ENCODE data around the gene PTPN23.

The PTPN23 gene

DNA sequence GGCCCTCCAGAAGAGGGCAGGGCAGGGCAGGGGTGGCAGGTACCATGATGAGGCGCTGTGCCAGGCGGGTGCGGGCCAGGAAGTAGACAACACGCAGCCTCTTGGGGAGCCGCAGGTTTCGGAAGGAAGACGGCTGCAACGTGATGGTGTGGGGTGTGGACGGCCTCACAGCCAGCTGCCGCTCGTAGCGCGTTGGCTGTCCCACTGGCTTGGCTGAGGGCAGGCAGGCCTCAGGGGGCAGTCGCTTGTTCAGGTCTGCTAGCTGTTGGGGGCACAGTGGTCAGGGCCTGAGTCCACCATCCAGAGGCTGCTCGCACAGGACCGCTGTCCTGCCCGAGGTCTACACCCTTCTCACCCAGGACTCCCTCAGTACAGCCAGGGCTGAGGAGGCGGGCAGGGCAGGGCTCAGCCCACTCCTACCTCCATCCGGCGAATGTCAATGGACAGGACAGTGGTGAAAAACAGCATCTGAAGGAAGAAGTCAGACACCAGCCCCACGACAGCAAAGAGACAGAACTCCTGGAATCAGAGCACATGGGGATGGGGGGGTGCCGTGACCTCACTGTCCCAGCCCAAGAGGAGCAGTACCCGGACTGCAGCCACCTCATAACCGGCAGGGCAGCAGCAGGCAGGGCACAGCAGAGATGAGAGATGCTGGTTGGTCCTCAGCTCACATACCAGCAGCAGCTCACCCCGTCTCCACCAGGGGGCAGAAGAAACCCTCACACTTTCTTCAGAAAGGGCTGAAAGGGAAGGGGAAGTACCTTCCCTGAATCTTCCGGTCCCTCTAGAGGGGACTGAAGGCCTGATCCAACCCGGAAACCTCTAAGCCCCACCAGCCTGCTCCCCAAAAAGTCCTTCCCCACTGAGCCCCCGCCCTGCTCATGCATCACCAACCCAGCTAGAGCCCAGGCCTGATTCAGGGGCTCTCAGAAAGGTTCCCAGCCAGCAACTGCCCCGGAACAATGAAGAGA lies 40.0 kb downstream of the PTPN23 start:
- peak; percentile 94 for DNase-seq

DNA sequence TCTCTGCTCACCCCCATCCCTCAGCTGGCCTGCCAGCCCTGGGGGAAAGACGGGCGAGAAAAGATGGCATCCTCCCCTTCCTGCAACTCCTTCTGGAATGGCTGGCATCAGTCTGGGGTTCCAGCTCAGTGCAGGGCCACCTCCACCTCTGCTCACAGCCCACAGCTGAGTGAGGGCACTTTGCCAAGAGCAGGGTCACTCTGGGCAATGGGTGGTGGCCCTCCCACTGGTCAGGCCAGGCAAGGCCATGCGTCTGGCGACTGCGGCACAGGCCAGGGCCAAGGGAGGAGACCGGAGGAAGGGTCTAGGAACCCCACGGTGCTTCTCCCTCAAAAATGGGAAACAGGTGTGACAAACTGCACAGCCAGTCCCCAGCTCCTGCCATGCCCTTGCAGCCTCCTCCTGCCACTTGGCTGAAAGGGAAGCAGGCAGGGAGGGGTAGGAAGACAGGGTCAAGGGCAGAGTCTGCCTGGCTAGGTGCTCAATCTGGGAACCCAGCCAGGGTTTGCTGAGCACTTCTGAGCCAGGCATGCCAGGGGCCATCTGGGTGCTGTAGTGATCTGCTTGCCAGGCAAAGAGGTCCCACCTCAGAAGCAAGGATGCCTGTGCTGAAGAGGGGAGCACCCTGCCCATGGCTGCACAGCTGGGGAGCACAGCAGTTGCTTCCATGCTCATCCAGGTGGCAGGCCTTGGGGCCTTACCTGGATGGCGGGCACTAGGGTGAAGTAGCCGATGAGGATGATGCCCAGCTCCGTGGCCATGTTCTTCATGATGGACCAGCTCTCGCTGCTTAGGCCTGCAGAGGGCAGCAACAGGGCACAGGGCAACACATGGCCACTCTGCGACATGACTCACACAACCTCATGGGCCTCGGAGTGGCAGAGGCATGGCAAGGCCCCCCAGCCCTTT lies 41.2 kb downstream of the PTPN23 start:
- peak; percentile 74 for DNase-seq

DNA sequence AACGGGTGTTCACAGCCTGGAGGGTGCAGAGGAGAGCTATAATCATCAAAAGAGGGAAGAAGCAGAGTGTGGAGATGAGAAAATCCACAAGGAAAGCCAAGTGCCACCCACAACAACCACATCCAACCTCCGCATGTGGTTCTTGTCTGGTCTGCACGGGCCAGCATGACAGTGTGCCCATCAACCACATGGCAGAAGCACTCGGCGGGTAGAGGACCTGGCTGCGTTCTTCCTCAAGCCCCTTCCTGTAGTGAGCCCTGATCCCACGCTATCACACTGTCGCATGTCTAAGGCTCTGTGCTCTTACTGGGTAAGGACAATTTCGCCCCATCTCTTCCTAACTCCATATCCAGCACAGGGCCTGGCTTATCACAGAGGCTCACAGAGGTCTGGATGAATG lies 41.9 kb downstream of the PTPN23 start:
- no peak for DNase-seq

DNA sequence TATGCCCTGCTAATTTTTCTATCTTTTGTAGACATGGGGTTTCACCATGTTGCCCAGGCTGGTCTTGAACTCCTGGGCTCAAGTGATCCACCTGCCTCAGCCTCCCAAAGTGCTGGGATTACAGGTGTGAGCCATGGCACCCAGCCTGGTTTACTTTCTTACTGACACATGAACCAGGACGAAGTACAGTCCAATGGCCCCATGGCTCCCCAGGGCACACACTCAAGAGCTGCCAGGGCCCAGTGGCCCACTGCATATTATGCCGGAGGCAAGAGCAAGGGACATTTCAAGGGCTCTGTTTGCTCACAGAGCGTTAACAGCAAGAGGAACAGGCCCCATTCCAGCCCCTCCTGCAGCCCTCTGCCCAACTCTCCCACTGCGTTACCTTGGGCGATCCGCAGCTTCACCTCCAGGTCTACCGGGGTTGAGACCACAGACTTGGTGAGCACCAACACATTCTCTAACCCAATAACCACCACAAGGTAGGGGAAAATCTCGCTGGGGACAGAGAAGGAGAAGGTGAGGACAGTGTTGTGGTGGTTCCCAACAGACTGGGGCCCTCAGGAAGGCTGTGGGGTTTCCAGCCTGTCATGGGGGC lies 42.8 kb downstream of the PTPN23 start:
- DNase-seq, result no peak

DNA sequence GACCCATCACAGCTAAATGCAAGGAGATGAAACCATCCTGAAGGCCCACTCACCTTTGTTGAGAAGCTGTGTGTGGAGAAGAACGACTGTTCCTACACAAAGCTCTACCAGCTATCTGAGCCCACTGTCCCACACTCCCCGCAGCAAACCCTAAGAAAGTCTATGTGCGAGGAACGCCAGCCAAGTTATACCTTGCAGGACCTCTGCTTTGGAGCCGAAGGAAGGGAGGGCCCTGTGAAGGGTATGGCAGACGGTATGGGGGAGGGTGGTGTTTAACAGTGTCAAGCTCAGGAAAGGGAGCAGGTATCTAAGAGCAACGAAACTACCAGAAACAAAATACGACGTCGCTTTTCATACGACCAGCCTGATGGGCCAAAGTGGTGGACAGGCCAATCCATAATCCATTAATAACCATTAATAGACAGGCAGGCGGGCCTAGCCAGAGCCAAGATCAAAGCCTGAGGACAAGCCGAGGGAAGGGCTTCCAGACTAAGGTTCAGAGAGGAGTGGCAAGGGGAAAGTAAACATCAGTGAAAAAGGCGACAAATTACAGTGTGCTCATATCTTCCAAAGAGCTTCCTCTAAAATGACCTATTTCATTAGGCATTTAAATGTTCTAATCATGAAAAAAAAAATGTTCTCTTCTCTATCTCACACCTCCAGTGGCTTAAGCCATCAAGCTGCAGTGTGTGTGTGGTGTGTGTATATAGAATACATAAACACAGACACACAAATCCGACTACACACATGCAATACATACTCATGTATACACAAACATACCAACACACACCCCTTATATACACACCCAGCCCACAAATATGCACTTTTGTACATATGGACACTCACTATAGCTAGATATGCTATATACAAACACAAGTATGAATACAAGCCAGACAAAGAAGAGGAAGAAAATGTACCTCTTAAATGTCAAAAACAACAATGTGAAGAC lies 43.9 kb downstream of the PTPN23 start:
- DNase-seq, result no peak

DNA sequence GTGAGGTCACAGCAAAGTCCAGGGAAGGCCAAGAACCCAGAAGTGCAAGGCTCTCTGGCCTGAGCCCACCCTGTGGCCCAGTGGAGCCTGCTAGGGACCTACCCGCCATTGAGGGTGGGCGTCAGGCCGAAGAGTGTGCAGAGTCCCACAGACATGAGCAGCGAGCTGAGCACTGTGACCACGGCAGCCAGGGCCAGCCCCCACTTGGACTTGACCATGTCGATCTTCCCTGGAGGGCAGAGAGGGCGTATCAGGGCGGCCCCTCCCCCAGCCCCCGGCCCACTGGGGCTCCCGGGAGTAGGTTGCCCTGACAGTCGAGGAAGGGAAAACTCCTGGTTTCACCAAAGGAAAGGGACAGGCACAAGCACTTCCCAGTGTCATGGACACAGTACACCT lies 44.6 kb downstream of the PTPN23 start:
- no peak for DNase-seq

DNA sequence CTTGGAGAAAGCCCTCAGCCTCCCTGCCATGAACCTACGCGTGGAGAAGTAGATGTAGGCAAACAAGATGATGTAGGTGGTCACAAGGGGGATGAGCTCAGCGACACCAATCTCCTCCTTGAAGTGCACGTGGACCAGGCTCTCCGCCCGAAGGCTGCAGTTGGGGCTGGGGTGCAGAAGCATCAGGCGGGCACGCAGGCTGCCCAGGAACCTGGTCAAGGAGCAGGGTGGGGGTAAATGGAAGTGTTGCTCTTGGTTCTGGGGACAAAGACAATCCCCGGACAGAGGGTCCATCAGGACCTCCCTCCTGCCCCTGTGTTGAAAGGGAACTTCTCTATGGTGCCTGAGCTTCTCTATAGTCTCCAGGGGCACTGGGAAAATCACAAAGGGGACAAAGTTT lies 45.1 kb downstream of the PTPN23 start:
- no peak for DNase-seq

DNA sequence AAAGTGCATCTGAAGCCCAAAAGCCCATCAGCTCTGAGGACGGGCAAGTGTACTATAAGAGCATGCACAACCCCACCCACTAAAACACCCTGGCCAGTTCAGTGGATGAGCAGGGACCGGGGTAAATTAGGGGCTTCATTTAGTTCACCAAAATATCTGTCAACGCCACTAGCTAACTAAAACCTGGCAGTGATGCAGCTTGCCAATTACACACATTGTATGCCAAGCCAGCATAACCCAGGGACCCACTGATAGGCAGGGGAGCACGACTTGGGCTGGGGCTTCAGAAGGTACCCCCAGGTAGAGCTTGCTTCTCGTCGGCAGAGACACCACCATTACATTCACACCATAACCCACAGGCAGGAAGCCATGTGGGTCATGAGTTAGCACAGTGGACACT lies 47.0 kb downstream of the PTPN23 start:
- DNase-seq, result no peak

DNA sequence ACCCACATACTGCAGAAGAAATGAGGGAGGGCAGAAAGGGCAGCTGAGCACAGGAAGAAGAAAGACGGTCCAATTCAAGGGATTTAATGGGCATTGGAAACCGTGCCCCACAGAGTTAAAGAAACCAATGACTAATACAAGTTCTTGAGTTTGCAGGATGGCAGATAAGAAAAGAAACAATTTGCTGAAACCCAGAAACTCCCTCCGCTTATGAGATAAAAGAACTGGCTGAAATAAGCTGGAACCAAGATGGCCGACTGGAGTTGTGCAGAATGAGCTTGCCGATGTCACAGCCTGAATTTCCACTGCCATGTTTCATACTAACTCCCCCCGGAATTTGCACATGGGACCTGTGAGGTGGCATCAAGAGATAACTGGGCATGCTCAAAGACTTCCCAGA lies 47.8 kb downstream of the PTPN23 start:
- peak; percentile 82 for DNase-seq

DNA sequence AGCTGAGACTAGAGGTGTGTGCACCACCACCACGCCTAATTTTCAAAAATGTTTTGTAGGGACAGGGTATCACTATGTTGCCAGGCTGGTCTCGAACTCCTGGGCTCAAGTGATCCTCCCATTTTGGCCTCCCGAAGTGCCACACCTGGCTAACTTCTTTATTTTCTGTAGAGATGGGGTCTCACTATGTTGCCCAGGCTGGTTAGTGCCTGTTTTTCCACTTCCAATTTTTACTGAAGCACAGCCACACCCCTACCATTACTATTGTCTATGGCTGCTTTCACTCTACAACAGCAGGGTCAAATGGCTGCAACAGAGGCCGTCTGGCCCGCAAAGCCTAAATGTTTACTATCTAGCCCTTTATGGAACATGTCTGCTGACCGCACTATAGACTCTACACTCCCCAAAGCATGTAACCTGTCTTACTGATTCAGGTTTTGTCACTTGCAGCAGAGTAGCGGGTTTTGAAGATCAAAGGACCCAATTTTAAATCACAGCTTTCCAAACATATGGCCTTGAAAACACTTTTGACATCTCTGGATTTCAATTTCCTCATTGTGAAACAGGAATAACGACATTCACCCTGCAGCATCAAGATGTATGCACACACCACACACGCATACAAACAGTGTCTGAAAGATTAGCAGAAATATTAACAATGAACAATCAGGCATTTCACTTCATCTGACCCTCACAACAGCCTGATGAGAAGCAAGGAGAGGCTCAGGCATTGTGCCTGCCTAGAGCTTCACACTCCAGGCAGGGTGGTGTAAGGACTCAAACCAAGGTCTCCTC lies 48.9 kb downstream of the PTPN23 start:
- DNase-seq, result no peak

DNA sequence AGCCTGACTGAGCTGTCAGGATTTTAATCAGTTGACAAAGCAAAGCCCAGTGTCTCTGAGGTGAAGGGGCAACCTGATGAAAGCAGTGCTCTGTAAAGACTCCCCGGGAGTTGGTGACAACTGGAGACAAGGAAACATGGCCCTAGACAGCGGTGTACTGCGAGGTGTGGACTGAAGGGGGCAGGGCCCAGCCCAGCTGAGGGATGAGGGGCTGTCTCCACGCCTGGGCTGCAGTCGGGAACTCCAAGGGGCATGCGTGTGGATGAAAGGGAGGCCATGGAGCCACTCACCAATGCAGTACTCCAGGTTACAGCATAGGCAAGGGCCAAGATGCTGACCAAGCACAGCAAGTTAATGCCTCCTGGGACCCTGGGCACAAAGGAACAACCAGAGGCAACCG lies 49.8 kb downstream of the PTPN23 start:
- no peak for DNase-seq

DNA sequence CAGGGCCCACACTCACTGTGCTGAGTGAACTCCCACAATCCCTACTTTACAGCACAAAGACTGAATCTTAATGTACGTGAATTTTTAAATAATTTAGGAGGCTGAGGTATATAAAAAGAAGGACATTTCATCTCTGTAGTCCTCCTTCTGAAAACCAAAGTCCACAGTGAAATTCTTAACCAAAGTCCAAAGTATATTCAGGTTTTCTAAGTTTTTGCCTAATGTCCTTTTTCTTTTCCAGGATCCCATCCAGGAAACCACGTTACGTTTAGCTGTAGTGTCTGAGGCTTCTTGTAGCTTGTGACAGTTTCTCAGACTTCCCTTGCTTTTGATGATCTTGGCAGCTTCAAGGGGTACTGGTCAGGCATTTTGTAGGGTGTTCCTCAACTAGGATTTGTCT lies 50.4 kb downstream of the PTPN23 start:
- DNase-seq, result no peak

DNA sequence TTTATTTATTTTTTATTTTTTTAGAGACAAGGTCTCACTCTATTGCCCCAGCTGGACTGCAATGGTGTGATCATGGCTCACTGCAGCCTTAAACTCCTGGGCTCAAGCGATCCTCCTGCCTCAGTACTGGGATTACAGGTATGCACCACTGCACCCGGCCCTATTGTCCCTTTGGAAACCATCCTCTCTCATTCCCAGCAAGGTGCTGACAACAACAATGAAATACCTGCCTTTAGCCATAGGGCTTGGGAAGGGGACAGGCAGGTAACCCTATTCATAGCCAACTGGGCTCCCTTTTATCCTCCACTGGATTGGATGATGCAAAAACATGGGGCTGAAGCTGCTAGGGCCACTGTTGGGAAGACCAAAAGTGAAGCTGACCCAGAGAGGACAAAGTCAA lies 51.9 kb downstream of the PTPN23 start:
- DNase-seq, result no peak

DNA sequence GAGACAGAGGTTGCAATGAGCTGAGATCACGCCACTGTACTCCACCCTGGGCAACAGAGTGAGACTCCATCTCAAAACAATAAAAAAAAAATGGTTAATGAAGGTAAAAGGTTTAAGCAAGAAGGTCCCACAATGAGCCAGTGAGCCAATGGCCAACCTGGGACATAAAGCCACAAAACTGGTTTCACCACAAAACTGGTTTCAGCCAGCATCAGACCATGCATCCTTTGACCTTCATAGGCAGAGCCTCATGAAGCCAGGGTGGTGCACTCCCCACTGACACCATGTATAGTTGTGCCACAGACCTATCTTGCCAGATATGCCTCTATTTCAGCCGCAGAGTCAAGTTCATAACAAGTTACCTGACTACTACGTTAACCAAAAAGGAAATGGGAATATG lies 53.0 kb downstream of the PTPN23 start:
- no peak for DNase-seq

DNA sequence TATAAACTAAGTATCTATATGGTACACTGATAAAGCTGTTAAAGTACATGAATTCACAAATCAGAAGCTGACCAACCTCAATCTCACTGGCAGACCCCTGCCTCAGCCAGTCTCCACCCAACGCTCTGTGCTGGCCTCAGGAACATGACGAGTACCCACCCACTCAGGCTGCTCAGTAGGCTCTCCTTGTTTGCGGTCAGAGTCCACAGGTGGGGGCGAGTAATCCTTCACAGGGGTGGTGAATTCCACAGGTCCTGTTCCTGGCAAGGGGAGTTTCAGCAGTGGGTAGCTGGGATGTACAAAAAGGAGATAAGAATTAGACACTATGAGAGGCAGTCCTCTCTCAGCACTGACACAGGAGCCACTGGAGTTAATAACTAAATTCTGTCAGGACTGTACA lies 54.0 kb downstream of the PTPN23 start:
- no peak for DNase-seq

DNA sequence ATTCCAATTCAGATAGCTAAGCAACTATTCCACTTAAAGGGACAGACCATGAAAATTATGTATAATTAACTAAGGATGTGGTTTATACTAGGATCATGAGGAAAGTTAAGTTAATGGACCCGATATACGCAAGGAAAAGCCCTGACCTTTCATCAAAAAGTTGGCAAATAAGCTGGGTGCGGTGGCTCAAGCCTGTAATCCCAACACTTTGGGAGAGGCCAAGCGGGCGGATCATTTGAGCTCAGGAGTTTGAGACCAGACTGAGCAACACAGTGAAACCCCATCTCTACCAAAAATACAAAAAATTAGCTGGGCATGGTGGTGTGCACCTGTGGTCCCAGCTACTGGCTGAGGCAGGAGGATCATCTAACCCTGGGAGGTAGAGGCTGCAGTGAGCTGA lies 55.4 kb downstream of the PTPN23 start:
- no peak for DNase-seq

DNA sequence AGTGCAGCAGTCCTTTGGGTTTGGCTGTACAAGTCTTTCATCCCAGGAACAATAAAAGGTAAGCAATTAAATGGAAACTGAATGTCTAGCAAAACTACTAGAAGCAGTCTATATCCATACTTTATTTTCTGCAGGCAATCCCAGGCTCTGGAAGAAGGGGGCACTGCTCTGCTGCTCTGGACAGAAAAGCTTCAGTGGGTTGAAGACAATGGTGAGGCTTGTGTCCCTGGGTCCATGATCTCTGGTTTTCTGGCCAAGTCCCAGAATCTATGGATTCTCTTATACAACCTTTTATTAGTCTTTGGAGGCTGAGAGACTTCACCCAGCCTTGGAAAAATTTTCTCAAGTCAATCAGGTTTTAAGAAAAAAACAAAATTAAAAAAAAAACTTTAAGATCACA lies 59.3 kb downstream of the PTPN23 start:
- DNase-seq, result peak; percentile 17

DNA sequence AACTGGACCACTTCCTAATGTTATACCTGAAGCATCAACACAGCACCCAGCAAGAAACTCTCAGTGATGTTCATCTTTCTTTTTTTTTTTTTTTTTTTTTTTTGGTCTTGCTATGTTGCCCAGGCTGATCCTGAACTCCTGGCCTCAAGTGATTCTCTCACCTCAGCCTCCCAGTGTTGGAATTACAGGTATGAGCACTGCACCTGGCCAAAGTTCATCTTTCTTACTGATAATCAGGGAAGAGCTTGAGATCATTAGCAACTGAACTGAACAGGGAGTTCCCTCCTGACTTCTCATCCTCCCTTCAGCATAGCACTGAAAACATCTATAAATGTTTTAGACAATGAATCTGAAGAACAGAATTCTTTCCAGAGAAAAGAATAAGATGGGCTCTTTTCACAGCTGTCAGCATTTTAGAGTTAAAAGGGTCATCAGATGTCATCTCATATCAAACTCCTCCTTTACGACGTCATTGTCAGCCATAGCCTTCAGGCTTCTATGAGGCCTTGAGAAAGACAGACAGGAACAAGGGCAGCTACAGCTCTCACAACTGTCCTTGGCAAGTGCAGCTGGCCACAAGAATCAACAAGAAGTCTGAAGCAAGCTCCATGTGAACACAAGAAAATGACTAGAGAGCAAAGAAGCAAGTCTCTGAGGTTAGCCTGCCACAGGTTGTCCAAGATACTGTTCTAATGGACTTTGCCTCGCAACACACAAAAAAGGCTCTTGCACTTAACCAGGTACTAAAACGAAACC lies 61.2 kb downstream of the PTPN23 start:
- no peak for DNase-seq

DNA sequence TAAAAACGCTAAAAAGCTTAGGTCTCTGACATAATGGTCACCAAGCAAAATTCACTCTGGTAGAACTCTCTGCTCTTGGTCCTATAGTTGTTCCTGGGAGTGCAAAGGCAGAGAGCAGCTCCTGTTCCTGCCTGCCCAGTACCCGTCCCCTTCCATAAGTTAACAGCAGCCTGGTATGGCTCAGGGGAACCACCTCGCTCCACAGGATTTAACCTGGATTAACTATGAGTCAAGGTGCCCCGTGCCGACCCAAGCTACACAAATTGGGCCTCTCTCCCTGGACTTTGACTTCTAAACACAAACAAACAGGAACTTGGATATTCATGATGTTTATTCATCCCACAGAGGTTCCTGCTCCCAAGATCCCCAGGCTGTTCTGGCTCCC lies 62.8 kb downstream of the PTPN23 start:
- DNase-seq, result no peak

DNA sequence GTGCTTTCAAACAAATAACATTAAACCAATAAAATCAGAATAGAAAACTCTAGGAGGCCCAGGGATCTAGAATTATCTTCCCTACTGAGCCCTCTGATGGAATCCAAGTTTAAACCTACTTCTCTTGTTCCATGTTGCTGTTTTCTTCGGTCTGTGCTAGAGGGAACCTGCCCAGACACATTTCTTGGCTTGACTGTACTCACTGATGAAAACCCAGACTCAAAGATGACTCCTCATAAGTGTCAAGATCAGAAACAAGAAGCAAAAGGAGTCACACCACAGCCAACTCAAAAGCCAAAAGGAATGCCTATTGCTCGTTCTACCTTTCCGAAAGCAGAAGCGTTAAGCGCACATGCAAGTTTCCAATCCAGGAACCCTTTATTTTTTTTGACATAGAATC lies 63.3 kb downstream of the PTPN23 start:
- no peak for DNase-seq
